GM18870 (cell line): Measurements from ENCODE around the gene THSD7A.

Experiments used
- ATAC-seq: cut with Tn5 transposase; IDR thresholded peaks from one replicate; pipeline ENCODE4 v1.9.1; 2021; ENCODE audit warnings: moderate library complexity; ENCODE audit not compliant: unreplicated experiment

Gene THSD7A

DNA sequence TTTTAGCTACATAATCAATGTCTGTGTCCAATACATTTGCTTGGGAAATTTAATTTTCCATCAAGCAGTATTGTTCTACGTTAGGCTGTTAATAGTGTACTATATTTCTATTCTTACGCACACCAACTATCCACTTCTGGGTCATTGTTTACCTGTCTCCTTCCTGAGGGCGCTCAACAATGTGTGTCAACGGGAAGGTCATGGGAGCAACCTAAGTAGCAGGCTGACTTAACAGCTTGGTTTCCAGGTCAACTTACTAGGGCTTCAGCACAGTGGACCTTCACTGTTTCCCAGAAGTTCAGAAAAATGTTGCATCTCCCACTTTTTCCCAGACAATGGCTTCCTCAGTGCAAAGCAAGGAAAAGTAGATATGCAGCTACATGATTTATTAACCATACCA, 13.7 kb downstream of the THSD7A start:
- ATAC-seq: no peak

GRCh38 chr7:11817111-11817740, 14.8 kb downstream of the THSD7A start:
- no peak for ATAC-seq

DNA sequence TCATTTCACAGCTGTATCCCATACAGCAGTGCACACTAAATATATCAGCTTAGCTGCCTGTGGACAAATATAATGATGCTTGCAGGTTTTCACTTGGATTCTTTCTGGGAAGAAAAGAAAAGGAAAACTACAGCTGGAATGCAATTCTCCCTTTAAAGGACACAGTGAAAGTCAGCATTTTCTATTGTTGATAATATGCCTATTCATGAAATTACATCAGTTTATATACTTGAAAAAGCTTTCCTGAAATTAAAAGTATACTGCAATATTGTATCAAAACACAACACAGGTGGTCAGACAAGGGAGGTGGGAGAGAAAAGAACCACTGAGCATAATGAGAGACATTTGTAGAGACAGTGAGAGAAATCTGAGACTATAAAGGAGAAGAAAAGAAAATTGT, 20.3 kb downstream of the THSD7A start:
- no peak for ATAC-seq

GRCh38 chr7:11810043-11810625, 21.9 kb downstream of the THSD7A start:
- no peak for ATAC-seq

- no peak for ATAC-seq
These were observed 25.0 kb downstream of the THSD7A start for GRCh38 chr7:11807000-11807399.

DNA sequence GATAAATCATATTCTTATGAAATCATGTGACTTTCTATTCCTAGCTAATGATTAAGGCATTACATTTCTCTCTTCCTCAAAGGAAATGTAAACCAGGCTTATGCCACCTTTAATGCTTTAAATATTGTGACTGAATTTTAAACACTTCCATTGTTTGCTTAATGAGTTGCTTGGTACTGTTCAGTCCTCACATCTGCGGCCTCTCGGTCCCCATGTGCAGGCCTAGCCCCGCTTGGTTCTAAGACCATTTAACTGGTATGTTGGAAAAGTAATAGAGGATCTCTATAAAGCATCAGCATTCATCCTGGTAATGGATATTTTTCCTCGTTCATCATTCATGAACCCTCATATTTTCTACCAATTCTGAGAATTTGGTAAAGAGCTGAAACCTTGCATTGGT, 27.4 kb downstream of the THSD7A start:
- no peak for ATAC-seq

- no peak for ATAC-seq
These were observed 36.8 kb downstream of the THSD7A start for GRCh38 chr7:11795231-11795630.

GRCh38 chr7:11792166-11792565, 39.8 kb downstream of the THSD7A start:
- no peak for ATAC-seq

DNA sequence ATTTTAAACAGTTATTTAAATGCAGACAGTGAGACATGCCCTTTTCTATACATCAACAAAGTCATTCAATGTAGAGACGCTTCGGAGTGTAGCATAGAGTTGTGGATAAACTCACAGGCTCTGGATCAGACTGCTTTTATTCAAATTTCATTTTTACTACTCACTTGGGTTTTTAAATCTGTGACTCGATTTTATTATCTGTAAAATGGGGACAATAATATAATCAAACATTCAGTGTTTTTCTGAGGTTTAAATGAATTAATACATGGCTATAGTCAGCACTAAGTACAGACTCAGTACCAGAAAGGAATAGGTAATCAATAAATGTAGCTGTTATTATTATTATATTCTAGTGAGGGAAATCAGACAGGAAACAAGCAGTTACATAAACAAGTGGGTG, 43.4 kb downstream of the THSD7A start:
- no peak for ATAC-seq

GRCh38 chr7:11787534-11787933, 44.5 kb downstream of the THSD7A start:
- no peak for ATAC-seq

GRCh38 chr7:11786186-11786585, 45.8 kb downstream of the THSD7A start:
- ATAC-seq: no peak

DNA sequence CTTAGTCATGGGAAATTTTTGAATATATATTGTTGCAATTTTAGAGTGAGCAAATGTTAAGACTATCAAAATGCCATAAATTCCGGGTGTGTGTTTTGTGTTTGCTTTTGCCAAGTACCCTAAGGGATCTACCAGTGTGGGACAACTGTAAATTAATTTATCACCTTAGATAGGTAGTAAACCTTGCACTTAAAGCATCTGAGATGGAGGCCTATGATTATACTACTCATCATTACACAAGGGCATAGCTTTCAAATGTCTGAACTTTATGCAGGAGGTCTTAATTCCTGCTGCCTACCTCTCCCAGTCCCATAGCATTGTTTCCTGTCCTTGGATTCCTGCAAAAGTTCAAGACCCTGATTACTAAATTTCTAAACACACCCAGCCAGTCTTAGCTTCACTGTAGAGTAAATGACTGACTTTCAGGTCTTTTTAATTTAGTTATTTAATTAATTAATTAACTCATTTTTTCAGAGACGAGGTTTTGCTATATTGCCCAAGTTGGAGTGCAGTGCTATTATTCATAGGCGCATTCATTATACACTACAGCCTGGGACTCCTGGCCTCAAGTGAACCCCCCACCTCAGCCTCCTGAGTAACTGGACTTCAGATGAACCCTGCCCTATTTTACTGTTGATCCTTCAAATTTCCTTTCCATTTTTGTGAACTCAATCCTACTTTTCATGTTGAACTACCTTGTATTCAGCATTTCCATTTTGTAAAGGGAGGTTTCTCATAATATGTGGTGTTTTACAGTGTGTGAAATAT, 47.0 kb downstream of the THSD7A start:
- no peak for ATAC-seq

DNA sequence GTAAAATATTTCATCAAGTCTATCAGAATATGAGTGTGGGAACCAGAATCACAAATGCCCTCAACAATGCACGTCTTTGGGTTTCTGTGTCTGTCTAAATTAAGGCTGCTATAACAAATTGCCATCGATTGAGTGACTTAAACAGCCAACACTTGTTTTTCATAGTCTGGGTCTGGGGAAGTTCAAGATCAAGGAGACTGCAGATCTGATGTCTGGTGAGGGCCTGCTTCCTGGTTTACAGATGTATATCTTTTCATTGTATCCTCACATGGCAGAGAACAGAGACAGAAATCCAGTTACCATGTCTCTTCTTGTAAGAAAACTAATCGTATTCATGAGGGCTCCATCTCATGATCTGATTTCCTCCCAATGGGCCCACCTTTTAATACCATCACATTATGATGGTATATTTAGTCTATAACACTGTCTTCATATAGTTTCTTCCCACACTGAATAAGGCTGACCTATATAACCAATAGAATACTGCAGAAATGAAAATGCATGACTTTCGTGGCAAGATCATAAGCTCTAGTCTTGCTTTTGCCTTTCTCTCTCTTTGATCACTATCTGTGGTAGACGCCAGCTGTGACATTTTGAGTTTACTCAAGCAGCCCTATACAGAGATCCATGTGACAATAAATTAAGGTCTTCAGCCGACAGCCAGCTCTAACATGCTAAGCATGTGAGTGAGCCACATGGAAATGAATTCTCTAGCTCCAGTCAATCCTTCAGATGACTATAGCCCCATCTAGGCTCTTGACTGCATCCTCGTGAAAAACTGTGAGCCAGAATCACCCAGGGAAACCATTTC, 51.9 kb downstream of the THSD7A start:
- no peak for ATAC-seq

GRCh38 chr7:11776039-11776438, 56.0 kb downstream of the THSD7A start:
- ATAC-seq: no peak

DNA sequence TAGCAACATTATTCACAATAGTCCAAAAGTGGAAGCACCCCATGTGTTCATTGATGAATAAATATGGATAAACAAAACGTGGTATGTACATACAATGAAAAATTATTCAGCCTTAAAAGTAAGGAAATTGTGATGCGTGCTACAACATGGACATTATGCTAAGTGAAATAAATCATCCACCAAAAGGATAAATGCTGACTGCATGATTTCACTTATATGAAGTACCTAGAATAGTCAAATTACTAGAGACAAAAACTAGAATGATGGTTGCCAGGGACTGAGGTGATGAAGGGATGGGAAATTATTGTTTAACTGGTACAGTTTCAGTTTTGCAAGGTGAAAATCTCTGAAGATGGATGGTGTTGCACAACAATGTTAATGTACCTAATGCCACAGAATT, 56.6 kb downstream of the THSD7A start:
- ATAC-seq: no peak

DNA sequence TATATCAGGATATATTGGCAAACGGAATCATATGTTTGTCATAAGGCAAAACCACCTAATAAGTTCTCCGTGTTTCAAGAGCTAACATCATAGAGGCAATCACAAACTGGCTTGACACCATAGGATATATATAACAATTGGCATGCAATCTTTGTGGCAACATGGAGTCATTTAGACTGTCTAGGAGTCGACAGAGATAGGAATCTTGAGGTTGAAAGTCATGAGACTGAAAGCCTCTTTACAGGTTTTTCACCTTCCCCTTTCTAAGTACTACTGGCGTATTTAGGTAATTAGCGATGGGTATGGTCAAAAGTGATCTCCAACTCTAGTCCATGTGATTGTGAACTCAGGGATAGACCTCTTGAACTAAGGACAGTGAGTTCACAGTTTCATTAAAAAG, 63.7 kb downstream of the THSD7A start:
- ATAC-seq: no peak

- no peak for ATAC-seq
These were observed 64.8 kb downstream of the THSD7A start for GRCh38 chr7:11767148-11767547.

DNA sequence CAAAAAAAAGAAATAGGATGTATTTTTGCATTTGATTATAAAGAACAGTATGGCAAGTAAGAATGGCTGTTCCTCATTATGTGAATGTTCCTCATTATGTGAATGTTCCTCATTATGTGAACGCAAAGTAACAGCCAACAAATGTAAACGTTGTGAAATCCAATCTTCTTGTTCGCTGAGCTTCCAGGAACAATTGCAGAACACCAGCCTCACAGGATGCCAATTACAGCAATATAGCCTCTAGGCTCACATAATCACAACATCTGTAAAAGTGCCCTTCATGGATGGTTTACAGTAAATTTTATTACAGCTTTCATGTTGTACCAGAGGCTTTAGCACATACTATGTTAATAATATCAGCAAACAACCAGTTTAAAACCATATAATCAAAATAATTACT, 71.6 kb downstream of the THSD7A start:
- ATAC-seq: no peak

DNA sequence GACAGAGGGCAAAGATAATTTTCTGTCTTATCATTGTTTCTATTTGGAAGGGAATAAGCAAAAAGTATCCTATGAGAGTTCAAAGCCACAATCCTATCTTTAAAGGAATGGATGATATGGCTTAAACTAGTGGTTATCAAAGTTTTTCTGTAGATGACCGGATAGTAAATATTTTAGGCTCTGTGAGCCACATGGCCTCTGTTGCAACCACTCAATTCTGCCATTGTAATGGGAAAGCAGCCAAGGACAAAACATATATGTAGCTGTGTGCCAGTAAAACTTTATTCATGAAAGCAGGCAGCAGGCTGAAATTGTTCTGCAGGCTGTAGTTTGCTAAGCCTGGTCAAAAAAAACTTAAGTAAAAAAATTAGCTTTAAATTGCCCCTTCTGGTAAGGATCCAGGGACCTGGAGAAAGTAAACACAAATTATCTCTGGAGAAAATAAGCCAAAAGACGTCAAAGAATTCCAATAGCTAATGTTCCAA, 73.3 kb downstream of the THSD7A start:
- no peak for ATAC-seq

DNA sequence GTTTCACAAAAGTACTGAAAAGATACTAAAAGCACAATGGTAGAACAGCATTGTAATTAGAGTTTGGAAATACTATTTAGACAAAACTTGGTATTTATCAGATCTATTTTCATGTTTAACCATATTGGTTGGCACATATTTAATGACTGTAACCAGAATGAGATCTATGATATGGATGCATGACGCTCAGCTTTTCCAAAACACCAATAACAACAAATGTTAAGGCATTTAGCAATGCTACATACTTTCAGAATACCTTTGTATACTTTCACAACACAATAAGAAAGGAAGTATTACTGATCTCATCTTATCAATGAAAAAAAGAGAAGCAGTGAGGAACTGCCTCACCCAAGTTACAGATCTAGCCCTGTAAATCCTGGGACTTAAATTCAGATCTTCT, 74.8 kb downstream of the THSD7A start:
- ATAC-seq: no peak

- no peak for ATAC-seq
These were observed 77.1 kb downstream of the THSD7A start for GRCh38 chr7:11754933-11755332.
